Activated T-helper 17 cell treated with anti-CD3 and anti-CD28 coated beads, Interleukin-2, amount 50 U/mL, for 72 hours (primary cell): ENCODE measurements around the gene NACC1. TPM values are rescaled to one million over a fixed set of nuclear protein-coding genes. Genes with fewer than 3 reads are reported as not detected.

ENCODE experiments used
- ATAC-seq: fragments of 150-1000 bp; cut with Tn5 transposase; replicated peaks from 2 replicates; pipeline ENCODE4 v1.10.0; 2021; ENCODE audit warnings: mild to moderate bottlenecking, moderate library complexity
- H3K27ac Mint-ChIP-seq: one replicate; pipeline ENCODE4 v1.8.0; 2022; ENCODE audit warnings: mixed read lengths
- H3K27me3 Mint-ChIP-seq: one replicate; pipeline ENCODE4 v1.8.0; 2022; ENCODE audit warnings: mixed read lengths
- H3K36me3 Mint-ChIP-seq: one replicate; pipeline ENCODE4 v1.8.0; 2022; ENCODE audit warnings: low read depth, mild to moderate bottlenecking, mixed read lengths
- H3K4me1 Mint-ChIP-seq: one replicate; pipeline ENCODE4 v1.8.0; 2022; ENCODE audit warnings: mixed read lengths
- H3K4me3 Mint-ChIP-seq: one replicate; pipeline ENCODE4 v1.8.0; 2022; ENCODE audit warnings: mild to moderate bottlenecking, mixed read lengths
- H3K9me3 Mint-ChIP-seq: one replicate; pipeline ENCODE4 v1.8.0; 2022; ENCODE audit warnings: mixed read lengths
- total RNA-seq, 2 donors: library from RNA; stranded (reverse); gene quantifications; one replicate each; pipeline ENCODE4 v1.2.3, GENCODE V29; 2022

The NACC1 gene
- total RNA-seq, 2 donors from 2014 or later = 70.8 to 80.6 TPM

DNA sequence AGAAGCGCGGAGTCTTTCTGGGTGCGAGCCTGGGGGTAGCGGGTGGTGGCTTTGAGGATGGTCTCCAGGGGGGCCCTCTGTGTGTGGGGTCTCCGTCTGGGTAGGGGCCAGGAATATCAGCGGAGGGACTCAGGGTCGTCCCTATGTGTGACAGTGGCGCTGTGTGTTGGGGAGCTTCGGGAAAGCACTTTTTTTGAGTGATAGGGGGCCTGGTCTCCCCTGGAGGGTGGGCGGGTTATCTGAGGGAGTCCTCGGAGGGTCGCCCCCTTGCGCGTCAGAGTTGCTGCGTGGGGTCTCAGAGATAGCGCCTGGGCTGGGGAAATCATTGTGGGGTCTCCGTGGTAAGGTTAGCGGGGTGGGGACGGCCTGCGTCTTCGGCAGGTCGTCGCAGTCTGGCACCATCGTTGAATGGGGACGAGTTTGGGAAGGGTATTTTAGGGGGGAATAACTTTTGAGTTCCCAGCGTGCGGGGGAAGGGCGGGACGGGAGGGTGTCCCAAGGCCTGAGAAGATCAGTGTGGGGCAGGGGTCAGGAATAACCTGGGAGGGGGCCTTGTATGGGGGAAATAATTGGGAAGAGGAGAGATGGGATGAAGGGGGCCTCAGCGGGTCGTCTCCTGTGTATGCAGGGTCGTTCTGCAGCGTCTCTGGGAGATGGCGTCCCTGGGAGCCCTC, 33.0 kb downstream of the NACC1 start:
- no peaks in the 10 kb centered on the region for H3K9me3 Mint-ChIP-seq
- H3K4me3 Mint-ChIP-seq = peak overlapping the region; percentile 99
- peak; percentile 7 for ATAC-seq
- no peaks in the 10 kb centered on the region for H3K27me3 Mint-ChIP-seq
- peak overlapping the region; percentile 99 for H3K27ac Mint-ChIP-seq
- peaks cover 10% of the 10 kb centered on the region for H3K4me1 Mint-ChIP-seq
- H3K36me3 Mint-ChIP-seq = peaks cover 70% of the 10 kb centered on the region

DNA sequence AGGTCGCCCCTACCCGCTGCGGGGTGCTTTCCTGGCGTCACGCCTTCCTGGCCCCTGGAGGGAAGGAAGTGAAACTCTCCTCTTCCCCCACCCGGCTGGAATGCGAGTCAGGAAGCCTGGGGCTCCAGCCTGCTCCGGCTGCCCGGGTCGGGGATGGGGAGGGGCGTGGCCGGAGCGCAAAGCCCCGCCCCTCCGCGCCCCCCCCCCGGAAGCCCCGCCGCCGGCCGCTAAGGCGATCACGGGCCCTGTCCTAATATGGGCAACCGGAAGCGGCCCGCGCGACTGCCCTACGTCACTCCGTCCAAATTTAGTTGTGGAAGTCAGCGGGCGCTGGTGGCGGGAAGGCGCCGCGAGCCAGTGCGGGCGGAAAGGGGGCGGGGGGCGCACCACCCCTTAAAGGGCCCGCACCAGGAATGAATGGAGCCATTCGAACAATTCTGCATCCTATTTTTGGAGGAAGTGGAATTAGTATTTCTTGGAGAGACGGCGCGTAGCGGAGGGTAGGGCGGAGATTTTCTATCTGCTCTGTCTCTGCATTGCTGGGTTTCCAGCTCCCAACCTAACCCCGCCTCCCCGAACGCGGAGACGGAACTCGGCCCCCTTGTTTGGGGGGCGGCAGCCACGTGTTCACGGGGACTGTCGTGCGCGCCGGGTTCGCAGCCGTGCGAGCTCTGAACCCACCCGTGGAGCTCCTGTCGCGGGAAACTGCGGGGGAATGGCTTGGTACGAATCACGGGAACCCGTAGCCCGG, 33.7 kb downstream of the NACC1 start:
- ATAC-seq = peak; percentile 62
- no peaks in the 10 kb centered on the region for H3K9me3 Mint-ChIP-seq
- H3K27me3 Mint-ChIP-seq = no peaks in the 10 kb centered on the region
- H3K27ac Mint-ChIP-seq = peak overlapping the region; percentile 99
- H3K4me3 Mint-ChIP-seq = peak overlapping the region; percentile 99
- peaks cover 15% of the 10 kb centered on the region for H3K4me1 Mint-ChIP-seq
- peaks cover 70% of the 10 kb centered on the region for H3K36me3 Mint-ChIP-seq

GRCh38 chr19:13152356-13152973, 34.4 kb downstream of the NACC1 start:
- Mint-ChIP-seq H3K36me3 (peaks cover 65% of the 10 kb centered on the region), H3K4me1 (peaks cover 14% of the 10 kb centered on the region), H3K9me3 (no peaks in the 10 kb centered on the region), H3K4me3 (peak overlapping the region; percentile 99), H3K27me3 (no peaks in the 10 kb centered on the region), H3K27ac (peak overlapping the region; percentile 99)
- peak; percentile 31 for ATAC-seq

- ATAC-seq = peak; percentile 41
- Mint-ChIP-seq H3K36me3 (peaks cover 65% of the 10 kb centered on the region), H3K4me1 (peaks cover 17% of the 10 kb centered on the region), H3K9me3 (no peaks in the 10 kb centered on the region), H3K27me3 (no peaks in the 10 kb centered on the region), H3K27ac (peak overlapping the region; percentile 99), H3K4me3 (peak overlapping the region; percentile 99)
These were observed 35.0 kb downstream of the NACC1 start for GRCh38 chr19:13152974-13153568.

DNA sequence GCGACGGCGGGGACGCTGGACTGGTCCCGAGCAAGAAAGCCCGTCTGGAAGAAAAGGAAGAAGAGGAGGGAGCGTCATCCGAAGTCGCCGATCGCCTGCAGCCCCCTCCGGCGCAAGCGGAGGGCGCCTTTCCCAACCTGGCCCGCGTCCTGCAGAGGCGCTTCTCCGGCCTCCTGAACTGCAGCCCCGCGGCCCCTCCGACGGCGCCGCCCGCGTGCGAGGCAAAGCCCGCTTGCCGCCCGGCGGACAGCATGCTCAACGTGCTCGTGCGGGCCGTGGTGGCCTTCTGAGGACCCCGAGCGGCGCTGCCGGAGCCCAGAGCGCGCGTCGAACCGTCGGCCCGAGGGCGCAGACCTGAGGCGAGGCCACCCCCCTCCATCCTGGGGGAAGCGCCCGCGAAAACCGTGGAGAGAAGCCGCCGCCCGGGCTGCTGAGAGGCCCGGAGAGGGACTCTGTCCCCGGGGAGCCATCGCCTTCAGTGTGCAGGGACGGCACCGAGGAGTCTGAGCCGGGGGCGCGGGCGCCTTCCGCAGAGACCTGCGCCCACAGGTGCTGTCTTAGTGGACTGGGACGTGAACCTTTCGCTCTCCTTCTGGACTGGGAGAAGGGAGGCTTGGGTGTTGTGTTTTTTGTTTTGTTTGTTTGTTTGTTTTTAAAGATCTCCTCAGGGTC, 35.6 kb downstream of the NACC1 start:
- no peaks in the 10 kb centered on the region for H3K9me3 Mint-ChIP-seq
- H3K36me3 Mint-ChIP-seq = peaks cover 65% of the 10 kb centered on the region
- peak overlapping the region; percentile 99 for H3K27ac Mint-ChIP-seq
- H3K27me3 Mint-ChIP-seq = no peaks in the 10 kb centered on the region
- peaks cover 17% of the 10 kb centered on the region for H3K4me1 Mint-ChIP-seq
- H3K4me3 Mint-ChIP-seq = peak overlapping the region; percentile 99
- ATAC-seq = no peak

- Mint-ChIP-seq H3K27me3 (no peaks in the 10 kb centered on the region), H3K9me3 (no peaks in the 10 kb centered on the region), H3K4me1 (peaks cover 15% of the 10 kb centered on the region), H3K27ac (peak overlapping the region; percentile 99), H3K4me3 (peak overlapping the region; percentile 99), H3K36me3 (peaks cover 65% of the 10 kb centered on the region)
- ATAC-seq = no peak
These were observed 36.2 kb downstream of the NACC1 start for GRCh38 chr19:13154241-13154778.

DNA sequence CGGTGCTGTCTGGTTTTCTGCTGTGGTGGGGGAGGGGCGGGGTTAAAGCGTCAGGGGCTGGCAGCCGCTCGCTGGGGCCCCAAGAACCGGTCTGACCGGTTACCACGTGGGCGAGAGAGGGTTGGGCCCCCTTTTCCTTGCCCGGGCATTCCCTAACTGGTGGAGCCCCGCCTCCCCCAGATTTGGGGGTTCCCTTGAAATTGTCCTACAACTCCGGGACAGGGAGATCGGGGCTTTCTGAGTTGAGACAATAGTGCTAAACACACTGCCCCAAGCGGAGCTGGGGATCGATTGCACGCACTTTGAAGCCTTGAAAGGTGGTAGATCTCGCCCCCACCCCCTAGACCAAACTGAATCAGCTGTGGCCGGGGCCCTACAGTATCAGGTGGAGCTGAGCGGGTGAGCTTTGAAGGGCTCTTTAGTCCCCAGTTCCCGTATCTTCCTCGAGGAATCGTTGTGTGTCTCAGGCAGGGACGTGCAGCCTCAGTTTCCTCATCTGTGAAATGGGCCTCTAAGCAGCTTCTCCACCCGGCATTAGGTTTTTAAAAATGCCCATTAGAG, 36.9 kb downstream of the NACC1 start:
- peak overlapping the region; percentile 99 for H3K4me3 Mint-ChIP-seq
- H3K27ac Mint-ChIP-seq = peak overlapping the region; percentile 99
- H3K27me3 Mint-ChIP-seq = no peaks in the 10 kb centered on the region
- no peaks in the 10 kb centered on the region for H3K9me3 Mint-ChIP-seq
- ATAC-seq = peak; percentile 37
- H3K36me3 Mint-ChIP-seq = peaks cover 64% of the 10 kb centered on the region
- peaks cover 12% of the 10 kb centered on the region for H3K4me1 Mint-ChIP-seq

GRCh38 chr19:13155472-13156359, 37.7 kb downstream of the NACC1 start:
- Mint-ChIP-seq H3K36me3 (peaks cover 57% of the 10 kb centered on the region), H3K9me3 (no peaks in the 10 kb centered on the region), H3K4me3 (peak overlapping the region; percentile 99), H3K27me3 (no peaks in the 10 kb centered on the region), H3K4me1 (peaks cover 12% of the 10 kb centered on the region), H3K27ac (peak overlapping the region; percentile 99)
- no peak for ATAC-seq

- no peaks in the 10 kb centered on the region for H3K9me3 Mint-ChIP-seq
- H3K27ac Mint-ChIP-seq = peak overlapping the region; percentile 63
- no peak overlapping the region for H3K4me3 Mint-ChIP-seq
- peaks cover 24% of the 10 kb centered on the region for H3K4me1 Mint-ChIP-seq
- no peaks in the 10 kb centered on the region for H3K27me3 Mint-ChIP-seq
- ATAC-seq = no peak
- peaks cover 20% of the 10 kb centered on the region for H3K36me3 Mint-ChIP-seq
These were observed 41.6 kb downstream of the NACC1 start for GRCh38 chr19:13159713-13160112.

DNA sequence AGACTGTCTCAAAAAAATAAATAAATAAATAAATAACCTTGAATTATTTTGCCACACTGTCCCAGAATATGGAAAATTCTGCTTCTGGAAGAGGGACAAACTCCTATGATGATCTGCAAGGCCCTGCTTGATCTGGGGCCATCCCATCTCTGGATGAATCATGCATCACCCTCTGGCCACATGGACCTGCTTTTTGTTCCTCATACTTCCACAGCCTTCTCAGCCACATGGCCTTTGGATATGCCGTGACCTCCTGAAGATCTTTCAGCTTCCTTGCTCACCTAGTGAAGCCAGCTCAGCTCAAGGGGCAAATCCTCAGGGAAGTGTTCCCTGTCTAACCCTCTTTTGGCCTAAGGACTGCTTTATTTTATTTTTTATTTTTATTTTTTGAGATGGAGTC, 42.5 kb downstream of the NACC1 start:
- H3K36me3 Mint-ChIP-seq = peaks cover 12% of the 10 kb centered on the region
- ATAC-seq = no peak
- H3K27ac Mint-ChIP-seq = no peak overlapping the region
- no peaks in the 10 kb centered on the region for H3K27me3 Mint-ChIP-seq
- peaks cover 27% of the 10 kb centered on the region for H3K4me1 Mint-ChIP-seq
- no peaks in the 10 kb centered on the region for H3K9me3 Mint-ChIP-seq
- H3K4me3 Mint-ChIP-seq = no peak overlapping the region

GRCh38 chr19:13162724-13163608, 44.9 kb downstream of the NACC1 start:
- Mint-ChIP-seq H3K4me3 (peak overlapping the region; percentile 86), H3K9me3 (no peaks in the 10 kb centered on the region), H3K27ac (peak overlapping the region; percentile 84), H3K36me3 (no peaks in the 10 kb centered on the region), H3K4me1 (peaks cover 19% of the 10 kb centered on the region), H3K27me3 (no peaks in the 10 kb centered on the region)
- ATAC-seq = peak; percentile 75

DNA sequence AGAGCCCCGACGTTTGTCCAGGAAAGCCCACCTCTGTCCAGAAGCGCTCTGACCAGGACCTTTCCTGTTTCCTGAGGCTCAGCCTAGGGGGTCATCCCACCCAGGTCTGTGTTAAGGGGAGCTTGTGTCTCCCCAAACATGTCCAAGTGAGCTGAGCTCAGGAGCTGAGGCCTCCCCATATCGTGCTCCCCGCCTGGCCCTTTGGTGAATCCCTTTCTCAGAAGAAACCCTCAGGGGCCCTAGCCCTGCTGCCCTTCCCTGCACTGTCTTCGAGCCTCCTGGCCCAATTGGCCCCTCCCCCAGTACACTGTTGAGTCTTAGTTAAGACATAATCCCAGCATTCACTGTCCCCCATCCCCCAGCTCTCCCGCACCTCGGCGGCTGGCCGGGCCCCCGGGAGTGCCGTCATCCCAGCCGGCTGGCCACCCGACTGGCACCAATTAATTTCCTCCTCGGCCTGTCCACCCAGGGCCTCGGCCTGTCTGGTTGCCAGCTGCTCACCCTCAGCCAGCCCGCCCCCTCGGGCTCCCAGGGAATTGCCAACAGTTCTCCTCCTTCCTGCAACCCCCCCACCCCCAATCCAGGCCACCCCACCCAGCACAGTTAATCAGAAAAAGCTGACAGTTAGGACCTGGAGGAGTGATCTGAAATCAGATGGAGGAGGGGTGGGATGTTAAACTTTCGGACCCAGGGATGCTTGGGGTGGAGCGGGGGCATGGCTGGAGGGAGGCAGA, 45.7 kb downstream of the NACC1 start:
- Mint-ChIP-seq H3K27ac (peak overlapping the region; percentile 84), H3K4me1 (peaks cover 19% of the 10 kb centered on the region), H3K36me3 (no peaks in the 10 kb centered on the region), H3K9me3 (no peaks in the 10 kb centered on the region), H3K27me3 (no peaks in the 10 kb centered on the region), H3K4me3 (peak overlapping the region; percentile 86)
- ATAC-seq = peak; percentile 8
